ENCODE measurements around the gene DHRSX.

DHRSX gene

DNA sequence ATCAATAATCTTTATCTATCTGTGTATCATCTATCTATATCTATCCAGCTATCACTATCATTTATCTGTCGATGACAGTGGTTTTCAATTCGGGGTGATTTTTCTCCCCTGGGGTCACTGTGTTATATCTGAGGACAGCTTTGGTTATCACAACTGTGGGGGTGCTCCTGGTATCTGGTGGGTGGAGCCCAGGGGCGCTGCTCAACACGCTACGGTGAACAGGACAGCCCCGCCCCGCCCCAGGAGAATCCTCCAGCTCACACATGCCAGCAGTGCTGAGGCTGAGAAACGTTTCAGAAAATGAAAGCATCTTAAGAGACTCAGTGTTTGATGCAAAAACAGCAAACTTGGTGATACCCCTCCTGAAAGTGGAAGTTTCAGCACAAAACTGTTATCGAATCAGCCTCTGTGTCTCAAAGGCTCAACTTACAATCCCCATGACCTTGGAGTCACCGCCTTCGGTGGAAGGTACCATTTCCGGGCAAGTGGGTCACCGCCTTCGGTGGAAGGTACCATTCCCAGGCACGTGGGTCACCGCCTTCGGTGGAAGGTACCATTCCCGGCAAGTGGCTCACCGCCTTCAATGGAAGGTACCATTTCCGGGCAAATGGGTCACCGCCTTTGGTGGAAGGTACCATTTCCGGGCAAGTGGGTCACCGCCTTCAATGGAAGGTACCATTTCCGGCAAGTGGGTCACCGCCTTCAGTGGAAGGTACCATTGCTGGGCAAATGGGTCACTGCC is 315.3 kb downstream of the DHRSX start:
- Histone ChIP-seq H3K9me3 (ENCODE audit: severe bottlenecking) (peaks cover 9% of the 10 kb centered on the region), H3K4me1 (ENCODE audit: insufficient read depth, poor library complexity, severe bottlenecking) (no peaks in the 10 kb centered on the region), H3K4me3 (ENCODE audit: severe bottlenecking) (no peak overlapping the region), H3K27me3 (ENCODE audit: insufficient read depth, poor library complexity, severe bottlenecking) (no peaks in the 10 kb centered on the region), H3K27ac (ENCODE audit: poor library complexity, severe bottlenecking) (no peak overlapping the region), H3K36me3 (ENCODE audit: low read depth) (no peaks in the 10 kb centered on the region)
- TF ChIP-seq, protein P1, sequence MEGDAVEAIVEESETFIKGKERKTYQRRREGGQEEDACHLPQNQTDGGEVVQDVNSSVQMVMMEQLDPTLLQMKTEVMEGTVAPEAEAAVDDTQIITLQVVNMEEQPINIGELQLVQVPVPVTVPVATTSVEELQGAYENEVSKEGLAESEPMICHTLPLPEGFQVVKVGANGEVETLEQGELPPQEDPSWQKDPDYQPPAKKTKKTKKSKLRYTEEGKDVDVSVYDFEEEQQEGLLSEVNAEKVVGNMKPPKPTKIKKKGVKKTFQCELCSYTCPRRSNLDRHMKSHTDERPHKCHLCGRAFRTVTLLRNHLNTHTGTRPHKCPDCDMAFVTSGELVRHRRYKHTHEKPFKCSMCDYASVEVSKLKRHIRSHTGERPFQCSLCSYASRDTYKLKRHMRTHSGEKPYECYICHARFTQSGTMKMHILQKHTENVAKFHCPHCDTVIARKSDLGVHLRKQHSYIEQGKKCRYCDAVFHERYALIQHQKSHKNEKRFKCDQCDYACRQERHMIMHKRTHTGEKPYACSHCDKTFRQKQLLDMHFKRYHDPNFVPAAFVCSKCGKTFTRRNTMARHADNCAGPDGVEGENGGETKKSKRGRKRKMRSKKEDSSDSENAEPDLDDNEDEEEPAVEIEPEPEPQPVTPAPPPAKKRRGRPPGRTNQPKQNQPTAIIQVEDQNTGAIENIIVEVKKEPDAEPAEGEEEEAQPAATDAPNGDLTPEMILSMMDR (IDR thresholded peaks at IDR 0.05; ENCODE audit: poor library complexity, severe bottlenecking): no peak
- ATAC-seq (ENCODE audit: low read depth) (no peak), DNase-seq (ENCODE audit: low spot score) (no peak)

DNA sequence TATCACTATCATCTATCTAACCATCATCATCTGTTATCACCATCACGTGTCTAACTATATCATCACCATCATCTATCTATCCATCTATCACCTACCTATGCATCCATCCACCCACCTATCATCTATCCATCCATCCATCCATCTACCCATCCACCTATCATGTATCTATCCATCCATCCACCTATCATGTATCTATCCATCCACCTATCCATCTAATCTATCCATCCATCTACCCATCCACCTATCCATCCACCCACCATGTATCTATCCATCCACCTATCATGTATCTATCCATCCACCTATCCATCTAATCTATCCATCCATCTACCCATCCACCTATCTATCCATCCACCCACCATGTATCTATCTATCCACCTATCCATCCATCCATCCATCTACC is 316.7 kb downstream of the DHRSX start:
- peaks cover 11% of the 10 kb centered on the region for H3K9me3 ChIP-seq (ENCODE audit: severe bottlenecking)
- DNase-seq (ENCODE audit: low spot score) (no peak), ATAC-seq (ENCODE audit: low read depth) (no peak)
- no peaks in the 10 kb centered on the region for H3K36me3 ChIP-seq (ENCODE audit: low read depth)
- H3K4me1 ChIP-seq (ENCODE audit: insufficient read depth, poor library complexity, severe bottlenecking): no peaks in the 10 kb centered on the region
- TF ChIP-seq, protein P1 (IDR thresholded peaks at IDR 0.05; ENCODE audit: poor library complexity, severe bottlenecking): no peak
- H3K4me3 ChIP-seq (ENCODE audit: severe bottlenecking): no peak overlapping the region
- H3K27me3 ChIP-seq (ENCODE audit: insufficient read depth, poor library complexity, severe bottlenecking): no peaks in the 10 kb centered on the region
- H3K27ac ChIP-seq (ENCODE audit: poor library complexity, severe bottlenecking): no peak overlapping the region

DNA sequence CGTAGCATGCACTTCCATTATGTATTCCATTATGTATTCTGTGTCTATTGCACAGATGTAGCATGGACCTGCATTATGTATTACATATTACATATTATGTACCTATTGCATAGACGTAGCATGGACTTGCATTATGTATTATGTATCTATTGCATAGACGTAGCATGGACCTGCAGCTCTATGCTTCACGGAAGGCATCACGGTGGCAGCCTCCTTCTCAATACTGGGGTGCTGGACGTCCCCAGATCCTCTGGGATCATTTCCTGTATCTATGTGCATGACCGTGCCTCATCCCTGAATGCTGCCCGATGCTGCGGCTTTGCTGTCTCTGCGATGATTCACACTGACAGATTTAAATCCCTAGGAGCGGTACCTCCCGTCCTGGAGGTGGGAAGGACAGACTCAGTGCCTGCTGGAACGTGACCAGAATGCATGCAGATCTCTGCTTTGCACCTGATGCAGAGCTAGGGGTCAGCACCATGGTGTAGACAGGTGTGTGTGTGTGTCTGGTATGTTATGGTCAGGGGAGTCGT is 317.5 kb downstream of the DHRSX start:
- TF ChIP-seq, protein P1 (IDR thresholded peaks at IDR 0.05; ENCODE audit: poor library complexity, severe bottlenecking): no peak
- Histone ChIP-seq H3K27ac (ENCODE audit: poor library complexity, severe bottlenecking) (no peak overlapping the region), H3K9me3 (ENCODE audit: severe bottlenecking) (peaks cover 14% of the 10 kb centered on the region), H3K4me1 (ENCODE audit: insufficient read depth, poor library complexity, severe bottlenecking) (no peaks in the 10 kb centered on the region), H3K4me3 (ENCODE audit: severe bottlenecking) (no peak overlapping the region), H3K36me3 (ENCODE audit: low read depth) (no peaks in the 10 kb centered on the region), H3K27me3 (ENCODE audit: insufficient read depth, poor library complexity, severe bottlenecking) (no peaks in the 10 kb centered on the region)
- ATAC-seq (ENCODE audit: low read depth) (no peak), DNase-seq (ENCODE audit: low spot score) (no peak)

DNA sequence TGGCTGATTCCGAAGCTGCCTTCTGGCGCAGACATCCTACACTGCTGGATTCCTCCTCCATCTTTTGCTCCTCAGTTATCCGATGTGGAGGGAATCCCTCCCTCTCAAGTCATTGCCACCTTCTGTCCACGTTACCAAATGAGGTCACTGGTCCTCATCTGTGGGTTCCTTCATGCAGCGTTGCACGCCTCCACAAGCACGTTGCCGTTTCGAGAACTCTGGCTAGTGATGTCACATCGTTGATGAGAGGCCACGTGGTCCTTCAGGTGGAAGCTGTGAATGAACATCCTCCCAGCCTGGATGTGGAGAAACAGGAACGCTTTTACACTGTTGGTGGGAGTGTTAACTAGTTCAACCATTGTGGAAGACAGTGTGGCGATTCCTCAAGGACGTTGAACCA is 323.2 kb downstream of the DHRSX start:
- ATAC-seq (ENCODE audit: low read depth): no peak
- H3K27ac ChIP-seq (ENCODE audit: poor library complexity, severe bottlenecking): no peak overlapping the region
- H3K9me3 ChIP-seq (ENCODE audit: severe bottlenecking): peaks cover 12% of the 10 kb centered on the region
- DNase-seq (ENCODE audit: low spot score): no peak
- H3K36me3 ChIP-seq (ENCODE audit: low read depth): no peaks in the 10 kb centered on the region
- no peaks in the 10 kb centered on the region for H3K4me1 ChIP-seq (ENCODE audit: insufficient read depth, poor library complexity, severe bottlenecking)
- TF ChIP-seq, protein P1 (IDR thresholded peaks at IDR 0.05; ENCODE audit: poor library complexity, severe bottlenecking): no peak
- no peaks in the 10 kb centered on the region for H3K27me3 ChIP-seq (ENCODE audit: insufficient read depth, poor library complexity, severe bottlenecking)
- H3K4me3 ChIP-seq (ENCODE audit: severe bottlenecking): no peak overlapping the region

DNA sequence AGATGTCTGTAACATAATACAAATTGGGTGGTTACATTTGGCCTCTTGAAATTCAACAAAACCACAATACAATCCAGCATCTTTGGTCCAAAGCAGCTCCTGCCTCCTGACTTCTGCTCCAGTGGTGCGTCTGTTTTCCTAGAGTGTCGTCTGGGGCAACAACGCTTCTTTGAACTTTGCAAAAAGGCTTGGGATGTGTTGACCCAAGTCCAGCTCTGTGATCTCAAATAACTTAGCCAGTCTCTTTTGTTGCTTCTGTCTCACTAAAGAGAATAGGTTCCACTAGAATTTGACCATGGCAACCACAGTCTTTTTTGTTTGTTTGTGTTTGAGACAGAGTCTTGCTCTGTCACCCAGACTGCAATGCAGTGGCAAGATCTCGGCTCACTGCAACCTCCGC is 324.0 kb downstream of the DHRSX start:
- no peak for ATAC-seq (ENCODE audit: low read depth)
- TF ChIP-seq, protein P1 (IDR thresholded peaks at IDR 0.05; ENCODE audit: poor library complexity, severe bottlenecking): no peak
- H3K4me1 ChIP-seq (ENCODE audit: insufficient read depth, poor library complexity, severe bottlenecking): no peaks in the 10 kb centered on the region
- no peaks in the 10 kb centered on the region for H3K27me3 ChIP-seq (ENCODE audit: insufficient read depth, poor library complexity, severe bottlenecking)
- no peak overlapping the region for H3K4me3 ChIP-seq (ENCODE audit: severe bottlenecking)
- DNase-seq (ENCODE audit: low spot score): no peak
- H3K9me3 ChIP-seq (ENCODE audit: severe bottlenecking): peaks cover 11% of the 10 kb centered on the region
- H3K36me3 ChIP-seq (ENCODE audit: low read depth): no peaks in the 10 kb centered on the region
- no peak overlapping the region for H3K27ac ChIP-seq (ENCODE audit: poor library complexity, severe bottlenecking)

Measured in RWPE2 (cell line).